Endothelial cell of umbilical vein (primary cell): ENCODE measurements around the gene ZBTB43. TPM values are rescaled to one million over a fixed set of nuclear protein-coding genes. Genes with fewer than 3 reads are reported as not detected.
A peak's percentile ranks its signal among the peaks of the same experiment; 100 is the strongest.

Source experiments
- Bru-seq: library from RNA; stranded (reverse); fragments of 400-500 nt; gene quantifications from one replicate; lab custom pipeline; 2021; lab: Mats Ljungman, UMichigan
- BruChase-seq, 2 experiments: library from RNA; stranded (reverse); fragments of 400-500 nt; gene quantifications; one replicate each; lab custom pipeline; 2021; lab: Mats Ljungman, UMichigan
- BruUV-seq: library from RNA; stranded (reverse); fragments of 400-500 nt; replicated peaks from 2 replicates; lab custom pipeline; 2021; lab: Mats Ljungman, UMichigan
- CTCF ChIA-PET: fragments of 300-600, 350-600 bp; sonication (Branson Sonifier 250); formaldehyde crosslinking; loops from one replicate; lab custom pipeline; 2021; ENCODE audit warnings: antibody characterized with exemption, inconsistent platforms; lab: Charles Lee
- POLR2A ChIA-PET: fragments of 300-600, 350-600 bp; sonication (Branson Sonifier 250); formaldehyde crosslinking; loops from one replicate; lab custom pipeline; 2021; ENCODE audit warnings: antibody characterized with exemption, inconsistent platforms; lab: Charles Lee
- DNase-seq: peaks from one replicate; pipeline ENCODE4 v3.0.0-alpha.2; 2011; ENCODE audit warnings: low read depth, low spot score
- FAIRE-seq: peaks from 2 replicates; lab custom pipeline; 2011; peaks lifted over from hg19 to GRCh38; lab: Jason Lieb, UNC
- H2AFZ ChIP-seq: 2 replicates; pipeline ENCODE4 v1.6.0; 2012; ENCODE audit warnings: low read depth, low read length, control low read depth, inconsistent platforms
- H3K27ac ChIP-seq: 2 replicates; pipeline ENCODE4 v1.5.1; 2011; ENCODE audit warnings: low read depth, mild to moderate bottlenecking, control low read depth, low read length, moderate library complexity; ENCODE audit not compliant: insufficient read depth
- H3K27me3 ChIP-seq, 2 experiments: 2 replicates each; pipeline versions ENCODE4 v1.6.0 to v1.6.1; 2011; ENCODE audit warnings: low read length in 2 of 2, mixed read lengths in 1 of 2; ENCODE audit not compliant: control insufficient read depth in 2 of 2, insufficient read depth in 2 of 2
- H3K36me3 ChIP-seq, 2 experiments: 2 replicates in 1 of 2; 3 replicates in 1 of 2; pipeline ENCODE4 v1.5.1; 2011; ENCODE audit warnings: low read length in 2 of 2, mild to moderate bottlenecking in 1 of 2, moderate library complexity in 1 of 2; ENCODE audit not compliant: control insufficient read depth in 2 of 2, insufficient read depth in 2 of 2; ENCODE audit errors: extremely low read depth in 1 of 2
- H3K4me1 ChIP-seq: 3 replicates; pipeline ENCODE4 v1.5.1; 2011; ENCODE audit warnings: mild to moderate bottlenecking, low read length; ENCODE audit not compliant: control insufficient read depth, insufficient read depth; ENCODE audit errors: extremely low read depth
- H3K4me2 ChIP-seq: 2 replicates; pipeline ENCODE4 v1.6.1; 2011; ENCODE audit warnings: low read length, control low read depth, mixed read lengths; ENCODE audit not compliant: insufficient read depth
- H3K4me3 ChIP-seq, 3 experiments: fragments of 200-600 bp in 1 of 3; sonication (generic), shearing (Covaris generic) in 1 of 3; replicated peaks in 1 of 3; 2 replicates each; pipeline ENCODE4 v1.5.1; 2011 to 2016; ENCODE audit warnings: control low read depth in 3 of 3, low read length in 3 of 3, mild to moderate bottlenecking in 2 of 3, inconsistent platforms in 1 of 3, low read depth in 1 of 3, moderate library complexity in 1 of 3; ENCODE audit not compliant: insufficient read depth in 1 of 3
- H3K79me2 ChIP-seq: 2 replicates; pipeline ENCODE4 v1.6.0; 2012; ENCODE audit warnings: low read length, inconsistent platforms; ENCODE audit not compliant: control insufficient read depth, insufficient read depth
- H3K9ac ChIP-seq: replicated peaks from 2 replicates; pipeline ENCODE3; 2011; ENCODE audit warnings: low read length, control low read depth; ENCODE audit not compliant: insufficient read depth; ENCODE audit errors: extremely low read depth
- H3K9me1 ChIP-seq: replicated peaks from 3 replicates; pipeline ENCODE4 v1.6.0; 2011; ENCODE audit warnings: mild to moderate bottlenecking, low read length; ENCODE audit not compliant: control insufficient read depth, insufficient read depth; ENCODE audit errors: extremely low read depth
- H3K9me3 ChIP-seq: replicated peaks from 2 replicates; pipeline ENCODE4 v1.5.1; 2012; ENCODE audit warnings: low read length, inconsistent platforms; ENCODE audit not compliant: control insufficient read depth, insufficient read depth
- H4K20me1 ChIP-seq: replicated peaks from 2 replicates; pipeline ENCODE3; 2011; ENCODE audit warnings: mild to moderate bottlenecking, low read length; ENCODE audit not compliant: control insufficient read depth, insufficient read depth; ENCODE audit errors: extremely low read depth
- EZH2 ChIP-seq: IDR thresholded peaks from 2 replicates; pipeline ENCODE4 v1.6.1; 2012; ENCODE audit warnings: borderline replicate concordance, low read depth, mild to moderate bottlenecking, moderate library complexity, low read length, inconsistent platforms; ENCODE audit not compliant: severe bottlenecking
- FOS ChIP-seq: IDR thresholded peaks from 2 replicates; pipeline ENCODE4 v1.6.1; 2011; ENCODE audit warnings: mild to moderate bottlenecking, low read length, moderate library complexity, borderline replicate concordance; ENCODE audit not compliant: insufficient read depth
- MYC ChIP-seq: IDR thresholded peaks from one replicate; pipeline ENCODE4 v1.6.1; 2011; ENCODE audit warnings: mild to moderate bottlenecking, low read depth, low read length
- POLR2A ChIP-seq: IDR thresholded peaks from 2 replicates; pipeline ENCODE4 v1.6.1; 2012; ENCODE audit warnings: low read depth, mild to moderate bottlenecking, control low read depth, low read length
- POLR2AphosphoS5 ChIP-seq: IDR thresholded peaks from 2 replicates; pipeline ENCODE4 v1.6.1; 2012; ENCODE audit warnings: low read depth, mild to moderate bottlenecking, control low read depth, low read length, moderate library complexity; ENCODE audit not compliant: insufficient read depth
- dilution Hi-C: fragments of 300-500 bp; cut with MboI; formaldehyde crosslinking; loops from one replicate; pipeline ENCODE4 v1.15.0; 2019; ENCODE audit warnings: low sequenced_read_pairs; ENCODE audit not compliant: extremely low pct_ligation_motif_present
- intact Hi-C: fragments of 100-400 bp; cut with micrococcal nuclease; formaldehyde crosslinking; loops from one replicate; pipeline ENCODE4 v1.10.0; 2022
- long read RNA-seq: library from polyadenylated mRNA; stranded (forward); transcript quantifications from one replicate; pipeline ENCODE4 v2.0.0, GENCODE V29; 2021
- polyA minus RNA-seq, 3 experiments: library from RNA; depleted of rRNA, polyadenylated mRNA; stranded (reverse); fragments of >200 nt; gene quantifications; 1 replicate in 1 of 3; 2 replicates in 2 of 3; pipeline ENCODE4 v1.2.3, GENCODE V29; 2011
- polyA plus RNA-seq, 4 experiments: library from polyadenylated mRNA; depleted of rRNA in 3 of 4; stranded (reverse) in 3 of 4; unstranded in 1 of 4; fragments of >200 nt; gene quantifications; 2 replicates each; pipeline versions ENCODE4 v1.2.1 to v1.2.3, GENCODE V29; 2011 to 2012; ENCODE audit warnings: missing spikeins in 1 of 4
- total RNA-seq: library from RNA; stranded (reverse); gene quantifications from 2 replicates; pipeline ENCODE4 v1.2.3, GENCODE V29; 2021
- TF ChIP-seq, protein P1 (sequence below): IDR thresholded peaks from 2 replicates; pipeline ENCODE4 v1.6.1; 2011; ENCODE audit not compliant: insufficient read depth, insufficient read length
- TF ChIP-seq, protein P2 (sequence below), 2 donors: IDR thresholded peaks; 1 replicate in 1 of 2; 2 replicates in 1 of 2; pipeline ENCODE4 v1.5.1; 2011; ENCODE audit warnings: low read length in 2 of 2, mild to moderate bottlenecking in 2 of 2, moderate library complexity in 2 of 2, control low read depth in 1 of 2, inconsistent platforms in 1 of 2, low read depth in 1 of 2; ENCODE audit not compliant: insufficient read depth in 1 of 2; ENCODE audit errors: extremely low read depth in 1 of 2

ZBTB43 gene, protein sequence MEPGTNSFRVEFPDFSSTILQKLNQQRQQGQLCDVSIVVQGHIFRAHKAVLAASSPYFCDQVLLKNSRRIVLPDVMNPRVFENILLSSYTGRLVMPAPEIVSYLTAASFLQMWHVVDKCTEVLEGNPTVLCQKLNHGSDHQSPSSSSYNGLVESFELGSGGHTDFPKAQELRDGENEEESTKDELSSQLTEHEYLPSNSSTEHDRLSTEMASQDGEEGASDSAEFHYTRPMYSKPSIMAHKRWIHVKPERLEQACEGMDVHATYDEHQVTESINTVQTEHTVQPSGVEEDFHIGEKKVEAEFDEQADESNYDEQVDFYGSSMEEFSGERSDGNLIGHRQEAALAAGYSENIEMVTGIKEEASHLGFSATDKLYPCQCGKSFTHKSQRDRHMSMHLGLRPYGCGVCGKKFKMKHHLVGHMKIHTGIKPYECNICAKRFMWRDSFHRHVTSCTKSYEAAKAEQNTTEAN
- total RNA-seq (9.0 and 14.2 TPM in 2 replicates), polyA plus RNA-seq (3.2 and 19.2 TPM in 2 replicates), polyA minus RNA-seq (9.1 and 9.7 TPM in 2 replicates), Bru-seq, nascent RNA (percentile 84 among the genes with signal in this experiment), BruChase-seq, experiment 1, labeled RNA remaining after a 6-hour chase (percentile 78 among the genes with signal in this experiment), BruChase-seq, experiment 2, labeled RNA remaining after a 2-hour chase (percentile 84 among the genes with signal in this experiment)
- 2.6 and 3.1 TPM in 2 replicates for polyA plus RNA-seq (2011; cell fraction: cytosol; rRNA removed)
- polyA plus RNA-seq (2011; cell fraction: nucleus; rRNA removed), result 6.9 and 7.4 TPM in 2 replicates
- polyA plus RNA-seq (2012), result 4.5 and 7.6 TPM in 2 replicates
- polyA minus RNA-seq (2011; cell fraction: cytosol; rRNA and poly(A)+ RNA removed), result 11.4 TPM
- 4.6 and 6.8 TPM in 2 replicates for polyA minus RNA-seq (2011; cell fraction: nucleus; rRNA and poly(A)+ RNA removed)
- long read RNA-seq, full-length matches to known transcripts, result 8 of 9 reads
- long read RNA-seq, partial matches to known transcripts, result 0 of 9 reads
- long read RNA-seq, other reads (novel, unspliced or antisense), result 1 of 9 reads

DNA sequence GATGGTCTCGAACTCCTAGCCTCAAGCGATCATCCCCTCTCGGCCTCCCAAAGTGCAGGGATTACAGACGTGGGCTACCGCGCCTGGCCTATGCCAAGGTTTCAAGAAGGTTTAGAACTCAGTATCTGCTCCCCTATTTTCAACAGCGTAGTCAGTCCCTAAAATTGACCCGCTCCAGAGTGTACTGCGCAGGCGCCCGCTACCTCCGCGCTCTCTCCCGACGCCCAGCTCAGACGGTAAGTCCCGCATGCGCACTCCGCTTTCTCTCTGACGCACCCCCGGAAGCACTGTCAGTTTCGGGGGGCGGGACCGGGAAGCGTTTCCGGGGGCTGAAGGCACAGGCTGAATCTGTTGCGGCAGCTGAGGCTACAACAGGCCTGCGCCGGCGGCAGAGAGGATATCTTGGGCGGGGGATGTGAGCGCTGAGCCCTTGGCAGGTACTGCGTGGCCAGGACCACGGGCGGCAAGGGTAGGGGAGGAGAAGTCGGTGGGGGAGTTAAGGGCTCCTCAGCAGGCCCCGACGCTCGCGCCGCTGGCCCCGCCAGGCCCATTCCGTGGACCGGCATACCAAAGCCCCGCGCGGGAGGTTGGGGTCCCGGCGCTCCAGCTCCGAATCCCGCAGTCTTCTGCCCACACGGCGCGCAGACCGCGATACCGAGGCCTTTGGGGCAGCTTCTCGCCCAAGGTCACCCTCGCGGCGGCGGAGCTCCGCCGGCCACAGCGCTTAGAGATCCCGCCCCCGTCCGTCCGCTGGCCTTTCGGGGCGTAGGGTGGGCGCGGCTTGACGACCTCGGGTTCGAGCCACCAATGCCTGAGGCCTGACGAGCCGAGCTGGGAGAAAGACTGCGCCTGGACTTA lies at the start of gene ZBTB43:
Gene ZBTB43 (plus strand): TSS at position 345 of the 858 bp plus-strand sequence. CDS start 27,470 bp downstream, outside the sequence.
- peaks cover 0 to 2% of the 10 kb centered on the region in 2 experiments for H3K27me3 ChIP-seq
- H2AFZ ChIP-seq, result peak within 1 kb of the TSS; percentile 97
- peak; percentile 97 for DNase-seq
- H3K36me3 ChIP-seq, result peaks cover 0 to 3% of the 10 kb centered on the region in 2 experiments
- ChIA-PET CTCF (interaction anchor here (0.6 to 1.5 kb wide), 6 partner anchors 12 to 100 kb away, joined by 3 to 5 read pairs (median 4); no protein-coding TSS in a partner anchor), POLR2A (no interaction called here)
- FAIRE-seq, result peak; percentile 96
- H4K20me1 ChIP-seq, result no peaks in the 10 kb centered on the region
- peak within 1 kb of the TSS; percentile 82 for H3K4me2 ChIP-seq
- peak within 1 kb of the TSS; percentile 71 for H3K9ac ChIP-seq
- TF ChIP-seq, protein P1, sequence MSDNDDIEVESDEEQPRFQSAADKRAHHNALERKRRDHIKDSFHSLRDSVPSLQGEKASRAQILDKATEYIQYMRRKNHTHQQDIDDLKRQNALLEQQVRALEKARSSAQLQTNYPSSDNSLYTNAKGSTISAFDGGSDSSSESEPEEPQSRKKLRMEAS, result peak; percentile 31
- TF ChIP-seq EZH2, result no peak
- TF ChIP-seq MYC, result no peak
- TF ChIP-seq POLR2AphosphoS5, result peak; percentile 75
- TF ChIP-seq, protein P2, sequence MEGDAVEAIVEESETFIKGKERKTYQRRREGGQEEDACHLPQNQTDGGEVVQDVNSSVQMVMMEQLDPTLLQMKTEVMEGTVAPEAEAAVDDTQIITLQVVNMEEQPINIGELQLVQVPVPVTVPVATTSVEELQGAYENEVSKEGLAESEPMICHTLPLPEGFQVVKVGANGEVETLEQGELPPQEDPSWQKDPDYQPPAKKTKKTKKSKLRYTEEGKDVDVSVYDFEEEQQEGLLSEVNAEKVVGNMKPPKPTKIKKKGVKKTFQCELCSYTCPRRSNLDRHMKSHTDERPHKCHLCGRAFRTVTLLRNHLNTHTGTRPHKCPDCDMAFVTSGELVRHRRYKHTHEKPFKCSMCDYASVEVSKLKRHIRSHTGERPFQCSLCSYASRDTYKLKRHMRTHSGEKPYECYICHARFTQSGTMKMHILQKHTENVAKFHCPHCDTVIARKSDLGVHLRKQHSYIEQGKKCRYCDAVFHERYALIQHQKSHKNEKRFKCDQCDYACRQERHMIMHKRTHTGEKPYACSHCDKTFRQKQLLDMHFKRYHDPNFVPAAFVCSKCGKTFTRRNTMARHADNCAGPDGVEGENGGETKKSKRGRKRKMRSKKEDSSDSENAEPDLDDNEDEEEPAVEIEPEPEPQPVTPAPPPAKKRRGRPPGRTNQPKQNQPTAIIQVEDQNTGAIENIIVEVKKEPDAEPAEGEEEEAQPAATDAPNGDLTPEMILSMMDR (IDR thresholded peaks at IDR 0.05; ENCODE audit: extremely low read depth in 1 of 2, insufficient read depth in 1 of 2, low read depth in 1 of 2, low read length in 2 of 2), result no peak
- peak; percentile 73 for TF ChIP-seq POLR2A
- no peak for TF ChIP-seq FOS
- H3K9me3 ChIP-seq, result no peaks in the 10 kb centered on the region
- H3K9me1 ChIP-seq, result no peaks in the 10 kb centered on the region
- intact Hi-C loops (no loop called here), dilution Hi-C loops (no loop called here)
- peaks cover 10% of the 10 kb centered on the region for H3K4me1 ChIP-seq
- H3K27ac ChIP-seq, result peak within 1 kb of the TSS; percentile 46
- no TSS peak for BruUV-seq
- peaks cover 36% of the 10 kb centered on the region for H3K79me2 ChIP-seq
- peak within 1 kb of the TSS; percentile 8 to 94 (median 70) for H3K4me3 ChIP-seq
